Common myeloid progenitor, CD34-positive (primary cell): Measurements from ENCODE around the gene ATXN1.

Source experiments
- CTCF ChIA-PET: fragments of 350-600 bp; sonication (Branson Sonifier 250); formaldehyde crosslinking; loops from one replicate; lab custom pipeline; 2021; ENCODE audit warnings: antibody characterized with exemption; lab: Charles Lee
- POLR2A ChIA-PET: fragments of 350-600 bp; sonication (Branson Sonifier 250); formaldehyde crosslinking; loops from one replicate; lab custom pipeline; 2021; ENCODE audit warnings: antibody characterized with exemption; lab: Charles Lee
- DNase-seq, 3 donors: peaks; one replicate each; pipeline versions ENCODE4 v3.0.0 to v3.0.0-alpha.2; 2013
- H3K27ac ChIP-seq, 2 experiments: 1 replicate in 1 of 2; 2 replicates in 1 of 2; pipeline ENCODE4 v1.7.0; 2013; ENCODE audit warnings: inconsistent platforms in 2 of 2, low read length in 2 of 2, mild to moderate bottlenecking in 2 of 2, low read depth in 1 of 2, moderate library complexity in 1 of 2; ENCODE audit not compliant: severe bottlenecking in 2 of 2, insufficient read depth in 1 of 2, poor library complexity in 1 of 2
- H3K27me3 ChIP-seq, 5 experiments: replicated peaks in 2 of 5; 1 replicate in 3 of 5; 2 replicates in 2 of 5; pipeline versions ENCODE4 v1.6.1 to v1.7.0; 2013; ENCODE audit warnings: low read length in 4 of 5, mild to moderate bottlenecking in 2 of 5, moderate library complexity in 2 of 5, inconsistent platforms in 1 of 5; ENCODE audit not compliant: insufficient read depth in 5 of 5, control insufficient read depth in 4 of 5
- H3K36me3 ChIP-seq, 4 experiments: 1 replicate in 2 of 4; 2 replicates in 2 of 4; pipeline versions ENCODE4 v1.6.1 to v1.7.0; 2013; ENCODE audit warnings: low read length in 3 of 4, control low read depth in 1 of 4, mild to moderate bottlenecking in 1 of 4; ENCODE audit not compliant: control insufficient read depth in 4 of 4, insufficient read depth in 4 of 4
- H3K4me1 ChIP-seq, 4 experiments: 1 replicate in 3 of 4; 2 replicates in 1 of 4; pipeline versions ENCODE4 v1.6.1 to v1.7.1; 2013; ENCODE audit warnings: low read length in 3 of 4, mild to moderate bottlenecking in 3 of 4, control low read depth in 1 of 4, inconsistent platforms in 1 of 4, moderate library complexity in 1 of 4; ENCODE audit not compliant: control insufficient read depth in 4 of 4, insufficient read depth in 4 of 4; ENCODE audit errors: control extremely low read depth in 1 of 4
- H3K4me3 ChIP-seq, 7 experiments: 1 replicate in 4 of 7; 2 replicates in 3 of 7; pipeline versions ENCODE4 v1.5.1 to v1.7.0; 2013; ENCODE audit warnings: mild to moderate bottlenecking in 7 of 7, low read length in 6 of 7, moderate library complexity in 6 of 7, inconsistent platforms in 2 of 7, low read depth in 2 of 7, control low read depth in 1 of 7; ENCODE audit not compliant: insufficient read depth in 4 of 7, control insufficient read depth in 1 of 7; ENCODE audit errors: extremely low read depth in 1 of 7
- H3K9me3 ChIP-seq, 5 experiments: 1 replicate in 4 of 5; 2 replicates in 1 of 5; pipeline versions ENCODE4 v1.6.1 to v1.7.1; 2013; ENCODE audit warnings: low read length in 4 of 5, mild to moderate bottlenecking in 2 of 5, inconsistent platforms in 1 of 5, low read depth in 1 of 5, moderate library complexity in 1 of 5; ENCODE audit not compliant: control insufficient read depth in 4 of 5, insufficient read depth in 2 of 5; ENCODE audit errors: control extremely low read depth in 1 of 5
- whole genome bisulfite sequencing: methylation state at CpG from one replicate; pipeline ENCODE4 v1.1.5; 2013; ENCODE audit not compliant: insufficient coverage; 5-methylcytosine and 5-hydroxymethylcytosine counted together

The ATXN1 gene

DNA sequence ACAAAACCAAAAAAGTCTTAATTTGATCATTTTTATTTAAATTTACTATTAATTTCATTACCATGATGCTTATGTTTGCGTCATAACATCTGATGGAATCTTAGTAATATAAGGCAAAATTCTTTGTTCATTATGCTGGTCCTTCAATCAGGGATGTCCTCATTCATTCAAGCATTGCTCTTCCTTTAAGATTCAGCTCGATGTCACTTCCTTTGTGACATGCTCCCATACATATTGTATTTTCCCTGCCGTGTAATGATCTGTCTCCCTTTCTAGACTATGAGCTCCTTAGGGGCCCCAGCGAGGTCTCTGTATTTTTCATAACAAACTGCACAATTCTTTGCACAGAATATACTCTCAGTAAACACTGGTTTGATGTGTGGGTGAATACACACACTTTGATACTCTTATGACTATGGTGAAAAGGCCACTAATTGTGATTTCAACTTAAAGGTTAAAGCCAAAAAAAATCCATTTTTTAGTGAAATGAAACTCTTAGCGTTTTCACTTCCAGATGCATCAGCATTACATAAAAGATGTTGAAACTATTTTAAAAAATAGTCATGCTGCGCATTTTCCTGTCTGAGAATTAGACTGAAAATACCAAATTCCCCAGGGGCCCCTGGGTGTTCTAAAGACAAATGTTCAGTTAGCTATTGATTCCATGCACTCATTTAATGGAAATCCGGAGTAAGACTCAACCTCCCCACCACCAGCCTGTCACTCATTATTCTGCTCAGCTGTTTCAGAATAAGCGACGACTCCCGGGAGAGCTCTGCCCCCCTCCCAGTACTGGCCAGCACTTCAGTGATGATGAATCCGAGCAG lies 169.7 kb downstream of the ATXN1 start:
- peaks cover 0 to 8% (median 4%) of the 10 kb centered on the region in 4 experiments for H3K4me1 ChIP-seq
- WGBS: 94% methylated on average over 9 of the region's 11 CpGs
- ChIA-PET CTCF (interaction anchor here (1.0 kb wide), 1 partner anchor 172 kb away, joined by 3 read pairs; no protein-coding TSS in a partner anchor), POLR2A (no interaction called here)
- H3K9me3 ChIP-seq: no peaks in the 10 kb centered on the region
- no peak overlapping the region for H3K27ac ChIP-seq
- no peak for DNase-seq
- H3K4me3 ChIP-seq: no peak overlapping the region
- H3K27me3 ChIP-seq: no peaks in the 10 kb centered on the region
- peaks cover 0 to 2% (median 0%) of the 10 kb centered on the region in 4 experiments for H3K36me3 ChIP-seq

DNA sequence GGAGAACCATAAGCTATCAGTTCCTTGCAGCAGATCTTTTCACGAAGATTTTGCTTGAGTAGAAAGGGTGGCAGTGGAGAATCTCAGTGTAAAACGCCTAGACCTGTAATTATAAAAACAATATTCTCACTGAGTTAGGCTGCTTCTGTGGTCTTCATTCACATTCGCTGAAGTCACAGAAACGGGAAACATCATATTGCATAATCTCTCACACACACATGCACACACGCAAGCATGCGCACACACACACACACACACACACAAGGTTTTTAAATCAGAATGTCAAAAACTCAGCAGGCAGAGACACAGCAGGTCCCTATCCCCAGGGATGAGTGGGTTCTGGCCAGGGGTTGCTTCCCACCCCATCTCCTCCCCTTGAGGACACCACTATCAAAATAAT lies 175.5 kb downstream of the ATXN1 start:
- WGBS: 25% methylated on average over 2 of the region's 6 CpGs
- peaks cover 0 to 15% (median 7%) of the 10 kb centered on the region in 4 experiments for H3K36me3 ChIP-seq
- peak overlapping the region in 4 of 7 experiments; percentile 20 to 64 (median 40) for H3K4me3 ChIP-seq
- peaks cover 0 to 12% (median 8%) of the 10 kb centered on the region in 4 experiments for H3K4me1 ChIP-seq
- CTCF ChIA-PET: no interaction called here
- H3K27me3 ChIP-seq: no peaks in the 10 kb centered on the region
- no peaks in the 10 kb centered on the region for H3K9me3 ChIP-seq
- POLR2A ChIA-PET: interaction anchor here (0.7 kb wide), 1 partner anchor 53 kb away, joined by 3 read pairs; no protein-coding TSS in a partner anchor
- no peak overlapping the region for H3K27ac ChIP-seq
- peak; percentile 65 to 90 (median 87) for DNase-seq

- Histone ChIP-seq H3K9me3 (no peaks in the 10 kb centered on the region), H3K4me1 (peaks cover 0 to 12% (median 8%) of the 10 kb centered on the region in 4 experiments), H3K4me3 (no peak overlapping the region), H3K36me3 (peaks cover 0 to 15% (median 7%) of the 10 kb centered on the region in 4 experiments), H3K27me3 (no peaks in the 10 kb centered on the region), H3K27ac (no peak overlapping the region)
- no peak for DNase-seq
- CTCF ChIA-PET: interaction anchor here (0.7 to 0.8 kb wide), 2 partner anchors 29 to 109 kb away, joined by 3 read pairs; no protein-coding TSS in a partner anchor
- WGBS: 96% methylated on average over 10 of the region's 12 CpGs
- POLR2A ChIA-PET: no interaction called here
Measured at GRCh38 chr6:16583144-16583762, 178.0 kb downstream of the ATXN1 start.

GRCh38 chr6:16582446-16583143 lies 178.7 kb downstream of the ATXN1 start:
- 100% methylated on average over 1 of the region's 3 CpGs for WGBS
- Histone ChIP-seq H3K27me3 (no peaks in the 10 kb centered on the region), H3K36me3 (peaks cover 0 to 15% (median 7%) of the 10 kb centered on the region in 4 experiments), H3K4me3 (no peak overlapping the region), H3K4me1 (peaks cover 0 to 12% (median 6%) of the 10 kb centered on the region in 4 experiments), H3K9me3 (no peaks in the 10 kb centered on the region), H3K27ac (no peak overlapping the region)
- POLR2A ChIA-PET: no interaction called here
- no peak for DNase-seq
- CTCF ChIA-PET: interaction anchor here (0.8 kb wide), 1 partner anchor 29 kb away, joined by 3 read pairs; no protein-coding TSS in a partner anchor

GRCh38 chr6:16578695-16579285 lies 182.5 kb downstream of the ATXN1 start:
- 100% methylated on average over 2 of the region's 3 CpGs for WGBS
- Histone ChIP-seq H3K4me3 (no peak overlapping the region), H3K27ac (no peak overlapping the region), H3K27me3 (no peaks in the 10 kb centered on the region), H3K9me3 (no peaks in the 10 kb centered on the region), H3K4me1 (no peaks in the 10 kb centered on the region), H3K36me3 (peaks cover 0 to 11% (median 5%) of the 10 kb centered on the region in 4 experiments)
- CTCF ChIA-PET: no interaction called here
- POLR2A ChIA-PET: no interaction called here
- no peak for DNase-seq

DNA sequence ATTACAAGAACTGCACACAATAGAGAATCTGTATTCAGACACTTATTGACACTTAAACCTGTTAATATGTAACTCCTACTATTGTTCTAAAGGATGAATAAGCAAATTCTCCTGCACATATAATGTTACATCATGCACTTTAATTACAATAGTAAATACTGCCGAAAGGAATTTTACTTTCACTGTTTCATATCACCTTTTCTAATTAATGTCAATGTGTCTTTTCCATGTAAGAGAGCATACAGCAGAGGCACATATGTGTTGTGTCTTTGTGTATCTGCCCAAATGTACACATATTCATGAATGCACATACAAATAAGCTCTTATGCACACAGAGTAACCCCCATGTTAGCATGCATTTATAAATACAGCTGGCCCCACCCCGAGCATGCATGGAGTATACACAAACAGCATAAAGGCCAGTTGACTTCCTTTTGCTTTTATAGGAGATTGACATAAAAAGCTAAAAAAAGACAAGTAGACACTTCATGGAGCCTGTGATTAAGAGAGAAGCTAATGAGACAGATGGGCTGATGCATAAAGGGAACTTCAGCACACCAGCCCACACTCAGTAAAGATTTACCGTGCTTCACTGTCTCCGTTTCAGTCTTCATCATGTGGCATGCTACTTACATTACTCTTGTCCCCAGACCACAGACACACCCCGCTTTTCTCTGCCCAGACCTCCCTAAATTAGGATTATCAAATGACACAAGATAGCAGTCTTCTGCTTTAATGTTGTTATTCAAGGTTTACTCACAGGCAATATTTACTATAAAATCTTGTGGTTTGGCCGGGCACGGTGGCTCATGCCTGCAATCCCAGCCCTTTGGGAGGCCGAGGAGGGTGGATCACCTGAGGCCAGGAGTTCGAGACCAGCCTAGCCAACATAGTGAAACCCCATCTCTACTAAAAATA lies 184.6 kb downstream of the ATXN1 start:
- WGBS: 83% methylated on average over 3 of the region's 9 CpGs
- Histone ChIP-seq H3K9me3 (no peaks in the 10 kb centered on the region), H3K27ac (no peak overlapping the region), H3K36me3 (peaks cover 0 to 4% (median under 1%) of the 10 kb centered on the region in 4 experiments), H3K27me3 (no peaks in the 10 kb centered on the region), H3K4me1 (no peaks in the 10 kb centered on the region), H3K4me3 (no peak overlapping the region)
- ChIA-PET CTCF (interaction anchor here (0.6 to 0.8 kb wide), 3 partner anchors 36 to 1748 kb away, joined by 3 to 4 read pairs (median 3); no protein-coding TSS in a partner anchor), POLR2A (no interaction called here)
- DNase-seq: peak in 1 of 3 donors; percentile 11
